ENCODE results near the gene ZNF782.
"Not testable (repeated sequence)": the region's sequence is repeated elsewhere in the genome, so short reads cannot be mapped to it uniquely, and the experiment has no call there.

DNA sequence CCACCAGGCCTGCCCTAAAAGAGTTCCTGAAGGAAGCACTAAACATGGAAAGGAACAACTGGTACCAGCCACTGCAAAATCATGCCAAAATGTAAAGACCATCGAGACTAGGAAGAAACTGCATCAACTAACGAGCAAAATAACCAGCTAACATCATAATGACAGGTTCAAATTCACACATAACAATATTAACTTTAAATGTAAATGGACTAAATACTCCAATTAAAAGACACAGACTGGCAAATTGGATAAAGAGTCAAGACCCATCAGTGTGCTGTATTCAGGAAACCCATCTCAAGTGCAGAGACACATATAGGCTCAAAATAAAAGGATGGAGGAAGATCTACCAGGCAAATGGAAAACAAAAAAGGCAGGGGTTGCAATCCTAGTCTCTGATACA, 55.4 kb downstream of the ZNF782 start:
- TF ChIP-seq POLR2A (IDR thresholded peaks at IDR 0.05), result not testable (repeated sequence)
- TF ChIP-seq, protein P1, sequence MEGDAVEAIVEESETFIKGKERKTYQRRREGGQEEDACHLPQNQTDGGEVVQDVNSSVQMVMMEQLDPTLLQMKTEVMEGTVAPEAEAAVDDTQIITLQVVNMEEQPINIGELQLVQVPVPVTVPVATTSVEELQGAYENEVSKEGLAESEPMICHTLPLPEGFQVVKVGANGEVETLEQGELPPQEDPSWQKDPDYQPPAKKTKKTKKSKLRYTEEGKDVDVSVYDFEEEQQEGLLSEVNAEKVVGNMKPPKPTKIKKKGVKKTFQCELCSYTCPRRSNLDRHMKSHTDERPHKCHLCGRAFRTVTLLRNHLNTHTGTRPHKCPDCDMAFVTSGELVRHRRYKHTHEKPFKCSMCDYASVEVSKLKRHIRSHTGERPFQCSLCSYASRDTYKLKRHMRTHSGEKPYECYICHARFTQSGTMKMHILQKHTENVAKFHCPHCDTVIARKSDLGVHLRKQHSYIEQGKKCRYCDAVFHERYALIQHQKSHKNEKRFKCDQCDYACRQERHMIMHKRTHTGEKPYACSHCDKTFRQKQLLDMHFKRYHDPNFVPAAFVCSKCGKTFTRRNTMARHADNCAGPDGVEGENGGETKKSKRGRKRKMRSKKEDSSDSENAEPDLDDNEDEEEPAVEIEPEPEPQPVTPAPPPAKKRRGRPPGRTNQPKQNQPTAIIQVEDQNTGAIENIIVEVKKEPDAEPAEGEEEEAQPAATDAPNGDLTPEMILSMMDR (IDR thresholded peaks at IDR 0.05), result not testable (repeated sequence)
